GM12891 (cell line): ENCODE measurements around the gene FYB1.

Experiments used
- POLR2A ChIP-seq: IDR thresholded peaks from 2 replicates; pipeline ENCODE4 v1.6.1; 2011; ENCODE audit warnings: low read depth, low read length, control low read depth
- SPI1 ChIP-seq: IDR thresholded peaks from 2 replicates; pipeline ENCODE4 v1.6.1; 2011; ENCODE audit warnings: low read depth, low read length, control low read depth
- TAF1 ChIP-seq: IDR thresholded peaks from 2 replicates; pipeline ENCODE4 v1.6.1; 2011; ENCODE audit warnings: low read depth, low read length, control low read depth

DNA sequence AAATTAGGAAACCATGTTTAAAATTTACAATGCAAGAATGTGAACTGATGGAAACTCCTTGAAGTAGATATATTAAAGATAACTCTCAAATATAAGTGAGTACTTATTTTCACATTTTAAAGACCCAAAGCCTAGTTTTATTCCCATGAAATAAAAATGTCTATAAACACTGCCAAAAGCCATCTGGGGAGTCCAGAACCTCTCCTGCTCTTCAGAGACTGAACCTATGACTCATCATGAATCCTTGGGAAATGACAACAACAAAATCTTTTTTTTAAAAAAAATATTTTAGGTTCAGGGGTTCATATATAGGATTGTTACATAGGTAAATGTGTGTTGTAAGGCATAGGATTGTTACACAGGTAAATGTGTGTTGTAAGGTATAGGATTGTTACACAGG is 33.8 kb upstream of the FYB1 start:
- TF ChIP-seq SPI1 (no peak), POLR2A (no peak), TAF1 (no peak)
